HG02571 (cell line): ENCODE measurements around the gene CTSH.
"Not testable (repeated sequence)": the region's sequence is repeated elsewhere in the genome, so short reads cannot be mapped to it uniquely, and the experiment has no call there.

Experiments
- ATAC-seq: cut with Tn5 transposase; IDR thresholded peaks from one replicate; pipeline ENCODE4 v1.9.1; 2021; ENCODE audit warnings: mild to moderate bottlenecking, moderate library complexity; ENCODE audit not compliant: unreplicated experiment

The CTSH gene

GRCh38 chr15:78923480-78924360 is 21.1 kb downstream of the CTSH start:
- no peak for ATAC-seq

GRCh38 chr15:78923015-78923414 is 21.8 kb downstream of the CTSH start:
- ATAC-seq = no peak

GRCh38 chr15:78922527-78922926 is 22.3 kb downstream of the CTSH start:
- no peak for ATAC-seq

GRCh38 chr15:78921940-78922339 is 22.9 kb downstream of the CTSH start:
- ATAC-seq = no peak

GRCh38 chr15:78921517-78921916 is 23.3 kb downstream of the CTSH start:
- no peak for ATAC-seq

GRCh38 chr15:78917888-78918287 is 27.0 kb downstream of the CTSH start:
- no peak for ATAC-seq

- no peak for ATAC-seq
Observed at GRCh38 chr15:78916088-78916487, 28.8 kb downstream of the CTSH start.

- ATAC-seq = no peak
Observed at GRCh38 chr15:78915341-78916087, 29.3 kb downstream of the CTSH start.

- no peak for ATAC-seq
Observed at GRCh38 chr15:78914027-78914764, 30.6 kb downstream of the CTSH start.

GRCh38 chr15:78913012-78913411 is 31.8 kb downstream of the CTSH start:
- ATAC-seq = no peak

GRCh38 chr15:78912316-78912715 is 32.5 kb downstream of the CTSH start:
- no peak for ATAC-seq

GRCh38 chr15:78910271-78910670 is 34.6 kb downstream of the CTSH start:
- ATAC-seq = no peak

GRCh38 chr15:78909791-78910228 is 35.0 kb downstream of the CTSH start:
- ATAC-seq = no peak

- no peak for ATAC-seq
Observed at GRCh38 chr15:78909160-78909695, 35.6 kb downstream of the CTSH start.

- no peak for ATAC-seq
Observed at GRCh38 chr15:78907577-78907976, 37.3 kb downstream of the CTSH start.

- no peak for ATAC-seq
Observed at GRCh38 chr15:78906316-78906620, 38.6 kb downstream of the CTSH start.

GRCh38 chr15:78904599-78905358 is 40.1 kb downstream of the CTSH start:
- no peak for ATAC-seq

- ATAC-seq = not testable (repeated sequence)
Observed at GRCh38 chr15:78902281-78903032, 42.4 kb downstream of the CTSH start.

- not testable (repeated sequence) for ATAC-seq
Observed at GRCh38 chr15:78900819-78901533, 43.9 kb downstream of the CTSH start.
